Measurements from ENCODE around the gene DDX41. TPM values are rescaled to one million over a fixed set of nuclear protein-coding genes. Genes with fewer than 3 reads are reported as not detected.

The DDX41 gene
- total RNA-seq, 1 donor from 2014 or later: 125 TPM

DNA sequence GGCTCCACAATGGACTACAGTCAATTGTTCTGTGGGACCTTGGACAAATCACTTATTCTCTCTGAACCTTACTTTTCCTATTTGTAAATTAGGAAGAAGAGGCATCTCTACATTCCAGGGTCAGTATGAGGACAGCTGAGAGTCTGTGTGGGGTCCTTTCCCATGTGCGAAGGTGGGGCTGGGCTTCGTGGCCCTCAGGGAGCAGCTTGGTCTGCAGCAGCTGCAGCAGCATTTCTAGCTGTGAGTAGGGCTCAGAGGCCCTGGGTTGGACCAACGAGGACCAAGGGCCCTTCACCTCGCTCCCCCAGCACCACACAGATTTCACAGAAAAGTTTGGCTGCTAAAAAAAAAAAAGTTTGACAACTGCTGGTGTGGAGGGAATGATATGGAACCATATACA lies 9.4 kb upstream of the DDX41 start:
- Histone ChIP-seq H3K27me3 (no peaks in the 10 kb centered on the region), H3K9me3 (no peaks in the 10 kb centered on the region), H3K4me1 (peaks cover 9% of the 10 kb centered on the region), H3K36me3 (peaks cover 0 to 74% of the 10 kb centered on the region in 2 donors), H3K27ac (no peak overlapping the region), H3K4me3 (no peak overlapping the region)
- no peak for TF ChIP-seq POLR2AphosphoS5 (IDR thresholded peaks at IDR 0.05; ENCODE audit: insufficient read depth in 1 of 2, low read depth in 1 of 2)
- TF ChIP-seq CTCF (IDR thresholded peaks at IDR 0.05): no peak
- no peak for TF ChIP-seq POLR2A (IDR thresholded peaks at IDR 0.05)
- intact Hi-C loops (cut with DNase I): no loop called here
- DNase-seq (ENCODE audit: extremely low spot score in 2 of 2): no peak

GRCh38 chr5:177524941-177525655 lies 8.3 kb upstream of the DDX41 start:
- Histone ChIP-seq H3K9me3 (no peaks in the 10 kb centered on the region), H3K36me3 (peaks cover 0 to 67% of the 10 kb centered on the region in 2 donors), H3K4me3 (no peak overlapping the region), H3K27ac (no peak overlapping the region), H3K4me1 (peaks cover 8% of the 10 kb centered on the region), H3K27me3 (no peaks in the 10 kb centered on the region)
- intact Hi-C loops (cut with DNase I): no loop called here
- DNase-seq (ENCODE audit: extremely low spot score in 2 of 2): no peak
- TF ChIP-seq CTCF (IDR thresholded peaks at IDR 0.05) (no peak), POLR2A (IDR thresholded peaks at IDR 0.05) (no peak), POLR2AphosphoS5 (IDR thresholded peaks at IDR 0.05; ENCODE audit: insufficient read depth in 1 of 2, low read depth in 1 of 2) (no peak)

GRCh38 chr5:177524539-177524900 lies 7.8 kb upstream of the DDX41 start:
- H3K27me3 ChIP-seq: no peaks in the 10 kb centered on the region
- intact Hi-C loops (cut with DNase I): no loop called here
- no peak for DNase-seq (ENCODE audit: extremely low spot score in 2 of 2)
- no peak for TF ChIP-seq POLR2A (IDR thresholded peaks at IDR 0.05)
- no peak for TF ChIP-seq CTCF (IDR thresholded peaks at IDR 0.05)
- TF ChIP-seq POLR2AphosphoS5 (IDR thresholded peaks at IDR 0.05; ENCODE audit: insufficient read depth in 1 of 2, low read depth in 1 of 2): no peak
- H3K4me3 ChIP-seq: no peak overlapping the region
- H3K27ac ChIP-seq: no peak overlapping the region
- H3K9me3 ChIP-seq: no peaks in the 10 kb centered on the region
- H3K4me1 ChIP-seq: peaks cover 2% of the 10 kb centered on the region
- H3K36me3 ChIP-seq: peaks cover 0 to 66% of the 10 kb centered on the region in 2 donors

DNA sequence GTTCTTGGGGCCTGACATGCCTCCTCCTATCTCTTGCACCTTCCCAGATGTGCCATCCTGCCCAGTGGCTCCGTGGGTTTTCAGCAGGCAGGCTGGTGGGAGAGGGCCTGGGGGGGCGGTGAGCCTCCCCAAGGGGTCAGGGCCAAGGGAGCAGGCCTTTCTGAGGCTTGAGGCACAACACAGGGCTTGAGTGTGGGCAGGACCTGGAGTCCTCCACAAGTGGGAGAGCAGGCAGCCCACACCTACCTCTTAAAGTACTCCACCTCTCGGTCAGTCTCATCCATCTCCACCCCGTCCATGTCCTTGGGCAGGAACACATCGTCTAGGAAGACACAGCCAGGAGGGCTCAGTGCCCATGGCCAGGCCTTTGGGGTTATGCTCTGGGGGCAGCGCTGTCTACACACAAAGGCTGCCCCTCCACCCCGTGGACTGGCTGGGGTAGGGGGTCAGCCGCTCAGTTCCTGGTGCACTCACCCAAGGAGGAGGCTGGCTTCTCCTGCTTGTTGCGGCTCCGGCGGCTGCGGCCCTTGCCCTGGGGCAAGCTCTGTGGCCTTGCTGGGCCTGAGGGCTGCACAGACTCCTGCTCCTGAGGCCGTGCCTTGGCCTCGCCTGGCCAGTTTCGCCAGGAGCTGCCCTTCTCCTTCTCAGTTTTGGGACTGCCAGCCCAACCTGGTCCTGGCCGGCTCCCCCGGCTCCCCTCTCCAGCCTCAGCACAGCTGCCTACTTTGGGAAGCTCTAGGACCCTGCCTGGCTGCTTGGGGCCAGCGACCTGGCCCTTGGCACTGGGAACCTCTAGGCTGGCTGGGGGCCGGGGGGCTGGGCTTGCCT lies 7.2 kb upstream of the DDX41 start:
- no peaks in the 10 kb centered on the region for H3K9me3 ChIP-seq
- intact Hi-C loops (cut with DNase I): no loop called here
- H3K36me3 ChIP-seq: peaks cover 0 to 65% of the 10 kb centered on the region in 2 donors
- no peaks in the 10 kb centered on the region for H3K4me1 ChIP-seq
- no peaks in the 10 kb centered on the region for H3K27me3 ChIP-seq
- no peak for TF ChIP-seq CTCF (IDR thresholded peaks at IDR 0.05)
- no peak for TF ChIP-seq POLR2AphosphoS5 (IDR thresholded peaks at IDR 0.05; ENCODE audit: insufficient read depth in 1 of 2, low read depth in 1 of 2)
- no peak overlapping the region for H3K4me3 ChIP-seq
- no peak overlapping the region for H3K27ac ChIP-seq
- DNase-seq (ENCODE audit: extremely low spot score in 2 of 2): no peak

All from vagina (tissue), 2 donors.